Stimulated activated CD4-positive, alpha-beta T cell treated with anti-CD3 and anti-CD28 coated beads, Interleukin-12 subunit alpha, Interleukin-12 subunit beta, amount 100 ng/mL, for 24 hours (primary cell): ENCODE results near the gene PRSS21.

ENCODE experiments used
- DNase-seq, 2 experiments: peaks; one replicate each; pipeline ENCODE4 v3.0.0-alpha.2; 2020; ENCODE audit warnings: low read depth in 2 of 2

PRSS21 gene

GRCh38 chr16:2843526-2843925, 26.5 kb downstream of the PRSS21 start:
- DNase-seq, result no peak

GRCh38 chr16:2845116-2845515, 28.1 kb downstream of the PRSS21 start:
- no peak for DNase-seq

GRCh38 chr16:2846511-2847310, 29.7 kb downstream of the PRSS21 start:
- DNase-seq, result no peak

- DNase-seq, result no peak
These were observed 32.1 kb downstream of the PRSS21 start for GRCh38 chr16:2848933-2849725.

- DNase-seq, result no peak
These were observed 35.1 kb downstream of the PRSS21 start for GRCh38 chr16:2852003-2852730.

GRCh38 chr16:2852731-2853507, 35.9 kb downstream of the PRSS21 start:
- no peak for DNase-seq

GRCh38 chr16:2853531-2854073, 36.6 kb downstream of the PRSS21 start:
- DNase-seq, result no peak

- DNase-seq, result no peak
These were observed 37.8 kb downstream of the PRSS21 start for GRCh38 chr16:2854700-2855309.

GRCh38 chr16:2855536-2855935, 38.5 kb downstream of the PRSS21 start:
- DNase-seq, result no peak

- no peak for DNase-seq
These were observed 39.1 kb downstream of the PRSS21 start for GRCh38 chr16:2856061-2856670.

GRCh38 chr16:2856686-2857450, 39.8 kb downstream of the PRSS21 start:
- DNase-seq, result no peak

GRCh38 chr16:2857451-2858244, 40.6 kb downstream of the PRSS21 start, which contains the start of gene PRSS22:
Gene PRSS22, minus strand, starts transcription at chr16:2858170. Its CDS starts 66 bp downstream, at chr16:2858104.
- no peak for DNase-seq

GRCh38 chr16:2858245-2859025, 41.4 kb downstream of the PRSS21 start:
- DNase-seq, result no peak

- DNase-seq, result no peak
These were observed 42.7 kb downstream of the PRSS21 start for GRCh38 chr16:2859686-2860265.

- no peak for DNase-seq
These were observed 44.0 kb downstream of the PRSS21 start for GRCh38 chr16:2860826-2861567.

GRCh38 chr16:2865651-2866050, 48.6 kb downstream of the PRSS21 start:
- no peak for DNase-seq

- DNase-seq, result no peak
These were observed 49.4 kb downstream of the PRSS21 start for GRCh38 chr16:2866431-2866830.
